GM23338 (cell line): ENCODE data around the gene PIGN. TPM values are rescaled to one million over a fixed set of nuclear protein-coding genes. Genes with fewer than 3 reads are reported as not detected.

Source experiments
- ATAC-seq: fragments of 200-7000 bp; cut with Tn5 transposase; 3 replicates; pipeline ENCODE4 v1.9.1; 2020
- DNase-seq: peaks from one replicate; pipeline ENCODE4 v3.0.0-alpha.2; 2015; ENCODE audit warnings: low spot score
- H2AFZ ChIP-seq: fragments of 200-600 bp; sonication (generic); 2 replicates; pipeline ENCODE4 v1.8.0; 2016; ENCODE audit warnings: antibody characterized with exemption, mild to moderate bottlenecking, moderate library complexity
- H3F3A ChIP-seq: fragments of 200-600 bp; sonication (generic); replicated peaks from 2 replicates; pipeline ENCODE4 v1.8.0; 2017; ENCODE audit warnings: antibody characterized with exemption, mixed run types, low read depth
- H3K27ac ChIP-seq: fragments of 200-600 bp; sonication (generic); 2 replicates; pipeline ENCODE4 v1.6.1; 2016; ENCODE audit warnings: low read depth
- H3K27me3 ChIP-seq: fragments of 200-600 bp; sonication (generic); 2 replicates; pipeline ENCODE4 v1.8.0; 2016; ENCODE audit warnings: mild to moderate bottlenecking, mixed run types, moderate library complexity; ENCODE audit not compliant: insufficient read depth
- H3K36me3 ChIP-seq: fragments of 200-600 bp; sonication (generic); 2 replicates; pipeline ENCODE4 v1.8.0; 2016; ENCODE audit warnings: mild to moderate bottlenecking; ENCODE audit not compliant: insufficient read depth
- H3K4me1 ChIP-seq: fragments of 200-600 bp; sonication (generic); 2 replicates; pipeline ENCODE4 v1.8.0; 2016; ENCODE audit warnings: mild to moderate bottlenecking, moderate library complexity; ENCODE audit not compliant: insufficient read depth
- H3K4me2 ChIP-seq: fragments of 200-600 bp; sonication (generic); 2 replicates; pipeline ENCODE4 v1.7.1; 2017; ENCODE audit warnings: mixed run types
- H3K4me3 ChIP-seq: fragments of 200-600 bp; sonication (generic); 2 replicates; pipeline ENCODE4 v1.6.1; 2016; ENCODE audit warnings: mixed run types
- H3K79me2 ChIP-seq: fragments of 200-600 bp; sonication (generic); replicated peaks from 2 replicates; pipeline ENCODE4 v1.8.0; 2017; ENCODE audit warnings: mild to moderate bottlenecking; ENCODE audit not compliant: insufficient read depth
- H3K9me2 ChIP-seq: fragments of 200-600 bp; sonication (generic); 2 replicates; pipeline ENCODE4 v1.8.0; 2017; ENCODE audit not compliant: insufficient read depth
- H4K20me1 ChIP-seq: fragments of 200-600 bp; sonication (generic); replicated peaks from 2 replicates; pipeline ENCODE4 v1.8.0; 2017; ENCODE audit warnings: mild to moderate bottlenecking; ENCODE audit not compliant: insufficient read depth
- H3K27ac Mint-ChIP-seq: 2 replicates; pipeline ENCODE4 v1.8.0; 2020; ENCODE audit warnings: inconsistent platforms, mild to moderate bottlenecking, moderate library complexity, mixed read lengths
- H3K27me3 Mint-ChIP-seq: 3 replicates; pipeline ENCODE4 v1.8.0; 2022; ENCODE audit warnings: low read depth, mild to moderate bottlenecking, moderate library complexity, mixed read lengths, inconsistent platforms; ENCODE audit not compliant: insufficient read depth, poor library complexity
- H3K36me3 Mint-ChIP-seq: 3 replicates; pipeline ENCODE4 v1.8.0; 2021; ENCODE audit warnings: low read depth, mild to moderate bottlenecking, inconsistent platforms, moderate library complexity, mixed read lengths
- H3K4me1 Mint-ChIP-seq: 3 replicates; pipeline ENCODE4 v1.8.0; 2020; ENCODE audit warnings: mild to moderate bottlenecking, inconsistent platforms, mixed read lengths
- H3K4me3 Mint-ChIP-seq: 3 replicates; pipeline ENCODE4 v1.8.0; 2021; ENCODE audit warnings: moderate library complexity, mild to moderate bottlenecking, inconsistent platforms, mixed read lengths
- H3K9me3 Mint-ChIP-seq: 3 replicates; pipeline ENCODE4 v1.8.0; 2020; ENCODE audit warnings: moderate library complexity, mild to moderate bottlenecking, inconsistent platforms, mixed read lengths
- CTCF ChIP-seq, 2 experiments: fragments of 200-600 bp in 1 of 2; sonication (generic) in 1 of 2; conservative IDR thresholded peaks; 2 replicates each; pipeline versions ENCODE4 v1.5.1 to v1.6.1; 2016 to 2017; ENCODE audit warnings: antibody characterized with exemption in 2 of 2, low read depth in 2 of 2, mild to moderate bottlenecking in 2 of 2, moderate library complexity in 1 of 2
- ETS1 ChIP-seq: IDR thresholded peaks from 2 replicates; pipeline ENCODE4 v1.6.1; 2016; ENCODE audit warnings: antibody characterized with exemption
- JUNB ChIP-seq: IDR thresholded peaks from one replicate; pipeline ENCODE4 v1.6.1; 2016; ENCODE audit warnings: antibody characterized with exemption; ENCODE audit not compliant: unreplicated experiment
- NANOG ChIP-seq: IDR thresholded peaks from 2 replicates; pipeline ENCODE4 v1.6.1; 2016; ENCODE audit warnings: antibody characterized with exemption, borderline replicate concordance
- POLR2AphosphoS5 ChIP-seq: IDR thresholded peaks from 2 replicates; pipeline ENCODE4 v1.6.1; 2016; ENCODE audit warnings: antibody characterized with exemption, low read depth
- ZNF331 ChIP-seq: fragments of 250-450 bp; sonication (Bioruptor Pico); IDR thresholded peaks from 2 replicates; pipeline ENCODE4 v1.5.0; 2020; ENCODE audit warnings: low read depth, mild to moderate bottlenecking, moderate library complexity
- polyA plus RNA-seq: library from polyadenylated mRNA; unstranded; fragments of >200 nt; fragmentation: Nextera tagmentation; extraction: Ambion mirVana; gene quantifications from 2 replicates; pipeline ENCODE4 v1.2.1, GENCODE V29; 2016
- total RNA-seq: library from RNA; depleted of rRNA; stranded (reverse); fragments of >200 nt; shearing (Covaris generic); gene quantifications from 2 replicates; pipeline ENCODE4 v1.2.3, GENCODE V29; 2014
- TF ChIP-seq, protein P1 (sequence below): fragments of 250-450 bp; sonication (Bioruptor Pico); IDR thresholded peaks from 2 replicates; pipeline ENCODE4 v1.5.0; 2020; ENCODE audit warnings: mild to moderate bottlenecking, moderate library complexity

The PIGN gene
- total and polyA plus RNA-seq, 2 experiments from 2014 or later, result 9.4 to 33.0 TPM

GRCh38 chr18:62175521-62175920 is 11.3 kb downstream of the PIGN start (continued):
- TF ChIP-seq, protein P1, sequence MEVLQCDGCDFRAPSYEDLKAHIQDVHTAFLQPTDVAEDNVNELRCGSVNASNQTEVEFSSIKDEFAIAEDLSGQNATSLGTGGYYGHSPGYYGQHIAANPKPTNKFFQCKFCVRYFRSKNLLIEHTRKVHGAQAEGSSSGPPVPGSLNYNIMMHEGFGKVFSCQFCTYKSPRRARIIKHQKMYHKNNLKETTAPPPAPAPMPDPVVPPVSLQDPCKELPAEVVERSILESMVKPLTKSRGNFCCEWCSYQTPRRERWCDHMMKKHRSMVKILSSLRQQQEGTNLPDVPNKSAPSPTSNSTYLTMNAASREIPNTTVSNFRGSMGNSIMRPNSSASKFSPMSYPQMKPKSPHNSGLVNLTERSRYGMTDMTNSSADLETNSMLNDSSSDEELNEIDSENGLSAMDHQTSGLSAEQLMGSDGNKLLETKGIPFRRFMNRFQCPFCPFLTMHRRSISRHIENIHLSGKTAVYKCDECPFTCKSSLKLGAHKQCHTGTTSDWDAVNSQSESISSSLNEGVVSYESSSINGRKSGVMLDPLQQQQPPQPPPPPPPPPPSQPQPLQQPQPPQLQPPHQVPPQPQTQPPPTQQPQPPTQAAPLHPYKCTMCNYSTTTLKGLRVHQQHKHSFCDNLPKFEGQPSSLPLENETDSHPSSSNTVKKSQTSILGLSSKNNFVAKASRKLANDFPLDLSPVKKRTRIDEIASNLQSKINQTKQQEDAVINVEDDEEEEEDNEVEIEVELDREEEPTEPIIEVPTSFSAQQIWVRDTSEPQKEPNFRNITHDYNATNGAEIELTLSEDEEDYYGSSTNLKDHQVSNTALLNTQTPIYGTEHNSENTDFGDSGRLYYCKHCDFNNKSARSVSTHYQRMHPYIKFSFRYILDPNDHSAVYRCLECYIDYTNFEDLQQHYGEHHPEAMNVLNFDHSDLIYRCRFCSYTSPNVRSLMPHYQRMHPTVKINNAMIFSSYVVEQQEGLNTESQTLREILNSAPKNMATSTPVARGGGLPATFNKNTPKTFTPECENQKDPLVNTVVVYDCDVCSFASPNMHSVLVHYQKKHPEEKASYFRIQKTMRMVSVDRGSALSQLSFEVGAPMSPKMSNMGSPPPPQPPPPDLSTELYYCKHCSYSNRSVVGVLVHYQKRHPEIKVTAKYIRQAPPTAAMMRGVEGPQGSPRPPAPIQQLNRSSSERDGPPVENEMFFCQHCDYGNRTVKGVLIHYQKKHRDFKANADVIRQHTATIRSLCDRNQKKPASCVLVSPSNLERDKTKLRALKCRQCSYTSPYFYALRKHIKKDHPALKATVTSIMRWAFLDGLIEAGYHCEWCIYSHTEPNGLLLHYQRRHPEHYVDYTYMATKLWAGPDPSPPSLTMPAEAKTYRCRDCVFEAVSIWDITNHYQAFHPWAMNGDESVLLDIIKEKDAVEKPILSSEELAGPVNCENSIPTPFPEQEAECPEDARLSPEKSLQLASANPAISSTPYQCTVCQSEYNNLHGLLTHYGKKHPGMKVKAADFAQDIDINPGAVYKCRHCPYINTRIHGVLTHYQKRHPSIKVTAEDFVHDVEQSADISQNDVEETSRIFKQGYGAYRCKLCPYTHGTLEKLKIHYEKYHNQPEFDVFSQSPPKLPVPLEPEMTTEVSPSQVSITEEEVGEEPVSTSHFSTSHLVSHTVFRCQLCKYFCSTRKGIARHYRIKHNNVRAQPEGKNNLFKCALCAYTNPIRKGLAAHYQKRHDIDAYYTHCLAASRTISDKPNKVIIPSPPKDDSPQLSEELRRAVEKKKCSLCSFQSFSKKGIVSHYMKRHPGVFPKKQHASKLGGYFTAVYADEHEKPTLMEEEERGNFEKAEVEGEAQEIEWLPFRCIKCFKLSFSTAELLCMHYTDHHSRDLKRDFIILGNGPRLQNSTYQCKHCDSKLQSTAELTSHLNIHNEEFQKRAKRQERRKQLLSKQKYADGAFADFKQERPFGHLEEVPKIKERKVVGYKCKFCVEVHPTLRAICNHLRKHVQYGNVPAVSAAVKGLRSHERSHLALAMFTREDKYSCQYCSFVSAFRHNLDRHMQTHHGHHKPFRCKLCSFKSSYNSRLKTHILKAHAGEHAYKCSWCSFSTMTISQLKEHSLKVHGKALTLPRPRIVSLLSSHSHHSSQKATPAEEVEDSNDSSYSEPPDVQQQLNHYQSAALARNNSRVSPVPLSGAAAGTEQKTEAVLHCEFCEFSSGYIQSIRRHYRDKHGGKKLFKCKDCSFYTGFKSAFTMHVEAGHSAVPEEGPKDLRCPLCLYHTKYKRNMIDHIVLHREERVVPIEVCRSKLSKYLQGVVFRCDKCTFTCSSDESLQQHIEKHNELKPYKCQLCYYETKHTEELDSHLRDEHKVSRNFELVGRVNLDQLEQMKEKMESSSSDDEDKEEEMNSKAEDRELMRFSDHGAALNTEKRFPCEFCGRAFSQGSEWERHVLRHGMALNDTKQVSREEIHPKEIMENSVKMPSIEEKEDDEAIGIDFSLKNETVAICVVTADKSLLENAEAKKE, result no peak
- TF ChIP-seq NANOG (no peak), ZNF331 (CRISPR knock-in tag) (no peak)

DNA sequence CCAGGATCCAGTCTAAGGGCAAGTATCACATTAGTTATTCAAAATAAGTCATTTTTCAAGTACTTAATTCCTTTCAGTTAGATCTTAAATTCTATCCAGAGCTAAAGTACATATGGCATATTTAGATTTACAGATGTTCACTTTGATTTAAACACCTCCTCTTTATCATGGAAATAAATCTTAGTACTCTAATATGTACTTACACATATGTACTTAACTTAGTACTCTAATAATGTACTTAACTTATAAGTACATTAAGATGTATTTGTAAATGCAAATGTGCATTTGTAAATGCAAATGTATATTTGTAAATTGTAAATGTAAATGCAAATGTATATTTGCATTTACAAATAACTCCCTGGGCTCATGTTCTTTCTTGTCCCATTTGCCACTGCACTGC is 14.6 kb downstream of the PIGN start:
- Histone ChIP-seq H3K79me2 (no peaks in the 10 kb centered on the region; the same call in 1 of the 2 replicates), H3K4me3 (no peak overlapping the region), H3K27me3 (no peaks in the 10 kb centered on the region), H3F3A (no peaks in the 10 kb centered on the region), H3K4me2 (no peak overlapping the region), H2AFZ (no peak overlapping the region), H4K20me1 (no peaks in the 10 kb centered on the region), H3K36me3 (no peaks in the 10 kb centered on the region), H3K4me1 (peaks cover 5% of the 10 kb centered on the region; the same call in 1 of the 2 replicates), H3K27ac (no peak overlapping the region), H3K9me2 (no peaks in the 10 kb centered on the region)
- Mint-ChIP-seq H3K27ac (no peak overlapping the region), H3K27me3 (peaks cover 5% of the 10 kb centered on the region), H3K4me3 (no peak overlapping the region), H3K36me3 (no peaks in the 10 kb centered on the region), H3K9me3 (no peaks in the 10 kb centered on the region), H3K4me1 (no peaks in the 10 kb centered on the region)
- no peak for TF ChIP-seq NANOG
- TF ChIP-seq JUNB, result no peak
- TF ChIP-seq CTCF (conservative IDR thresholded peaks at IDR 0.05; ENCODE audit: low read depth in 2 of 2), result no peak
- no peak for TF ChIP-seq ETS1
- TF ChIP-seq, protein P1, result no peak
- TF ChIP-seq POLR2AphosphoS5, result no peak
- ATAC-seq (no peak), DNase-seq (no peak)
